Measurements from ENCODE around the gene PCOLCE2. TPM values are rescaled to one million over a fixed set of nuclear protein-coding genes. Genes with fewer than 3 reads are reported as not detected.

Gene PCOLCE2
- total RNA-seq, 4 donors from 2014 or later = 3.1 to 37.8 (median 14.5) TPM

- Histone ChIP-seq H3K27ac (no peak overlapping the region), H3K36me3 (no peaks in the 10 kb centered on the region), H3K27me3 (no peaks in the 10 kb centered on the region), H3K4me1 (no peaks in the 10 kb centered on the region), H3K4me3 (replicated peaks in 1 of 3) (no peak overlapping the region), H3K9me3 (no peaks in the 10 kb centered on the region)
- intact Hi-C loops (cut with DNase I) = no loop called here
- 67 to 75% methylated on average over 10 to 11 of the region's 11 CpGs for WGBS, 2 donors
- TF ChIP-seq POLR2A (IDR thresholded peaks at IDR 0.05) = no peak
- TF ChIP-seq CTCF (IDR thresholded peaks at IDR 0.05) = no peak
- no peak for DNase-seq
Observed at GRCh38 chr3:142904639-142905436, 16.0 kb upstream of the PCOLCE2 start.

- Histone ChIP-seq H3K4me3 (replicated peaks in 1 of 3) (no peak overlapping the region), H3K9me3 (no peaks in the 10 kb centered on the region), H3K4me1 (no peaks in the 10 kb centered on the region), H3K27me3 (no peaks in the 10 kb centered on the region), H3K36me3 (no peaks in the 10 kb centered on the region), H3K27ac (no peak overlapping the region)
- 80 to 82% methylated on average over 2 of the region's 2 CpGs for WGBS, 2 donors
- DNase-seq = no peak
- no peak for TF ChIP-seq CTCF (IDR thresholded peaks at IDR 0.05)
- TF ChIP-seq POLR2A (IDR thresholded peaks at IDR 0.05) = no peak
- intact Hi-C loops (cut with DNase I) = no loop called here
Observed at GRCh38 chr3:142902356-142902755, 13.5 kb upstream of the PCOLCE2 start.

- no peak for DNase-seq
- Histone ChIP-seq H3K4me1 (no peaks in the 10 kb centered on the region), H3K9me3 (no peaks in the 10 kb centered on the region), H3K4me3 (replicated peaks in 1 of 3) (no peak overlapping the region), H3K27me3 (no peaks in the 10 kb centered on the region), H3K36me3 (no peaks in the 10 kb centered on the region), H3K27ac (no peak overlapping the region)
- TF ChIP-seq POLR2A (IDR thresholded peaks at IDR 0.05) (no peak), CTCF (IDR thresholded peaks at IDR 0.05) (no peak)
- intact Hi-C loops (cut with DNase I) = no loop called here
- WGBS, 2 donors = 87 to 89% methylated on average over 3 of the region's 3 CpGs
Observed at GRCh38 chr3:142898346-142899213, 9.7 kb upstream of the PCOLCE2 start.

GRCh38 chr3:142897807-142898206 lies 8.9 kb upstream of the PCOLCE2 start:
- Histone ChIP-seq H3K36me3 (no peaks in the 10 kb centered on the region), H3K9me3 (no peaks in the 10 kb centered on the region), H3K27ac (no peak overlapping the region), H3K4me3 (replicated peaks in 1 of 3) (no peak overlapping the region), H3K27me3 (no peaks in the 10 kb centered on the region), H3K4me1 (no peaks in the 10 kb centered on the region)
- 55 to 74% methylated on average over 2 of the region's 2 CpGs for WGBS, 2 donors
- no peak for DNase-seq
- TF ChIP-seq POLR2A (IDR thresholded peaks at IDR 0.05) (no peak), CTCF (IDR thresholded peaks at IDR 0.05) (no peak)
- intact Hi-C loops (cut with DNase I) = no loop called here

- 41 to 60% methylated on average over 1 of the region's 1 CpG for WGBS, 2 donors
Observed at GRCh38 chr3:142896996-142897395, 8.1 kb upstream of the PCOLCE2 start.

More at GRCh38 chr3:142896996-142897395, 8.1 kb upstream of the PCOLCE2 start:
- Histone ChIP-seq H3K27ac (no peak overlapping the region), H3K27me3 (no peaks in the 10 kb centered on the region), H3K4me1 (no peaks in the 10 kb centered on the region), H3K9me3 (no peaks in the 10 kb centered on the region), H3K4me3 (replicated peaks in 1 of 3) (no peak overlapping the region), H3K36me3 (no peaks in the 10 kb centered on the region)
- no peak for DNase-seq
- intact Hi-C loops (cut with DNase I) = no loop called here
- TF ChIP-seq CTCF (IDR thresholded peaks at IDR 0.05) (no peak), POLR2A (IDR thresholded peaks at IDR 0.05) (no peak)

Data from thyroid gland (tissue), 4 donors.